Neuronal stem cell (in vitro differentiated cells): ENCODE measurements around the gene ALG1L2.
A peak's percentile ranks its signal among the peaks of the same experiment; 100 is the strongest.
"Not testable (repeated sequence)": the region's sequence is repeated elsewhere in the genome, so short reads cannot be mapped to it uniquely, and the experiment has no call there.

Experiments
- DNase-seq: peaks from one replicate; pipeline ENCODE4 v3.0.0-alpha.2; 2013; ENCODE audit warnings: low spot score
- H2AFZ ChIP-seq: one replicate; pipeline ENCODE4 v1.6.1; 2013; ENCODE audit warnings: mild to moderate bottlenecking, low read length, inconsistent platforms
- H2AK5ac ChIP-seq: 2 replicates; pipeline ENCODE4 v1.6.1; 2013; ENCODE audit warnings: low read depth, mild to moderate bottlenecking, inconsistent platforms, low read length, moderate library complexity, mixed read lengths
- H2BK120ac ChIP-seq: 2 replicates; pipeline ENCODE4 v1.6.1; 2013; ENCODE audit warnings: low read depth, mild to moderate bottlenecking, inconsistent platforms, low read length, moderate library complexity, mixed read lengths
- H2BK12ac ChIP-seq: one replicate; pipeline ENCODE4 v1.6.1; 2013; ENCODE audit warnings: low read length, inconsistent platforms
- H2BK15ac ChIP-seq: 2 replicates; pipeline ENCODE4 v1.6.1; 2013; ENCODE audit warnings: mild to moderate bottlenecking, low read length, inconsistent platforms, mixed read lengths
- H2BK5ac ChIP-seq: one replicate; pipeline ENCODE4 v1.6.1; 2013; ENCODE audit warnings: inconsistent platforms, mild to moderate bottlenecking, low read length, moderate library complexity
- H3K14ac ChIP-seq: one replicate; pipeline ENCODE4 v1.6.1; 2013; ENCODE audit warnings: low read length, inconsistent platforms
- H3K18ac ChIP-seq: 2 replicates; pipeline ENCODE4 v1.6.1; 2013; ENCODE audit warnings: low read length, inconsistent platforms
- H3K23ac ChIP-seq: 2 replicates; pipeline ENCODE4 v1.6.1; 2013; ENCODE audit warnings: low read depth, mild to moderate bottlenecking, mixed read lengths, low read length, inconsistent platforms; ENCODE audit not compliant: poor library complexity
- H3K27ac ChIP-seq: replicated peaks from 3 replicates; pipeline ENCODE4 v1.5.1; 2013; ENCODE audit warnings: low read length, inconsistent platforms
- H3K27me3 ChIP-seq, 3 experiments: 2 replicates each; pipeline ENCODE4 v1.6.1; 2013; ENCODE audit warnings: low read length in 3 of 3, mild to moderate bottlenecking in 2 of 3, inconsistent platforms in 1 of 3, low read depth in 1 of 3, mixed read lengths in 1 of 3, moderate library complexity in 1 of 3; ENCODE audit not compliant: control insufficient read depth in 3 of 3, insufficient read depth in 3 of 3
- H3K36me3 ChIP-seq, 2 donors: replicated peaks in 1 of 2; 2 replicates each; pipeline ENCODE4 v1.6.1; 2013; ENCODE audit warnings: low read length in 2 of 2; ENCODE audit not compliant: control insufficient read depth in 2 of 2, insufficient read depth in 2 of 2
- H3K4ac ChIP-seq: 2 replicates; pipeline ENCODE4 v1.6.1; 2013; ENCODE audit warnings: inconsistent platforms, mild to moderate bottlenecking, low read length, moderate library complexity
- H3K4me1 ChIP-seq, 2 donors: 1 replicate in 1 of 2; 2 replicates in 1 of 2; pipeline ENCODE4 v1.6.1; 2013; ENCODE audit warnings: low read length in 2 of 2, low read depth in 1 of 2; ENCODE audit not compliant: control insufficient read depth in 2 of 2, insufficient read depth in 1 of 2
- H3K4me2 ChIP-seq: one replicate; pipeline ENCODE4 v1.6.1; 2013; ENCODE audit warnings: mild to moderate bottlenecking, low read length, inconsistent platforms; ENCODE audit not compliant: insufficient read depth, poor library complexity, severe bottlenecking
- H3K4me3 ChIP-seq, 2 donors: 2 replicates each; pipeline ENCODE4 v1.5.1; 2013; ENCODE audit warnings: low read length in 2 of 2, mild to moderate bottlenecking in 2 of 2, inconsistent platforms in 1 of 2, moderate library complexity in 1 of 2
- H3K79me1 ChIP-seq: one replicate; pipeline ENCODE4 v1.6.1; 2013; ENCODE audit warnings: low read depth, mild to moderate bottlenecking, inconsistent platforms, low read length, moderate library complexity
- H3K9ac ChIP-seq: one replicate; pipeline ENCODE4 v1.6.1; 2013; ENCODE audit warnings: mild to moderate bottlenecking, low read depth, low read length, inconsistent platforms; ENCODE audit not compliant: poor library complexity
- H3K9me3 ChIP-seq, 2 donors: replicated peaks in 1 of 2; 2 replicates each; pipeline versions ENCODE3 to v1.6.1; 2013; ENCODE audit warnings: low read length in 2 of 2, mild to moderate bottlenecking in 2 of 2, inconsistent platforms in 1 of 2, low read depth in 1 of 2, mixed read lengths in 1 of 2, moderate library complexity in 1 of 2; ENCODE audit not compliant: control insufficient read depth in 2 of 2, insufficient read depth in 1 of 2
- H4K8ac ChIP-seq: one replicate; pipeline ENCODE4 v1.6.1; 2013; ENCODE audit warnings: low read depth, mild to moderate bottlenecking, inconsistent platforms, low read length, moderate library complexity
- H4K91ac ChIP-seq: one replicate; pipeline ENCODE4 v1.6.1; 2013; ENCODE audit warnings: low read length, low read depth, mild to moderate bottlenecking, inconsistent platforms; ENCODE audit not compliant: poor library complexity
- WGBS, 2 donors: extraction: QIAGEN DNeasy Blood & Tissue Kit; methylation state at CpG; one replicate each; pipeline ENCODE4 v1.1.7; 2013; ENCODE audit warnings: missing lambda C conversion rate in 2 of 2, mixed read lengths in 1 of 2; ENCODE audit not compliant: insufficient read length in 2 of 2, insufficient replicate concordance in 1 of 2; ENCODE audit errors: extremely low coverage in 2 of 2; 5-methylcytosine and 5-hydroxymethylcytosine counted together

ALG1L2 gene

DNA sequence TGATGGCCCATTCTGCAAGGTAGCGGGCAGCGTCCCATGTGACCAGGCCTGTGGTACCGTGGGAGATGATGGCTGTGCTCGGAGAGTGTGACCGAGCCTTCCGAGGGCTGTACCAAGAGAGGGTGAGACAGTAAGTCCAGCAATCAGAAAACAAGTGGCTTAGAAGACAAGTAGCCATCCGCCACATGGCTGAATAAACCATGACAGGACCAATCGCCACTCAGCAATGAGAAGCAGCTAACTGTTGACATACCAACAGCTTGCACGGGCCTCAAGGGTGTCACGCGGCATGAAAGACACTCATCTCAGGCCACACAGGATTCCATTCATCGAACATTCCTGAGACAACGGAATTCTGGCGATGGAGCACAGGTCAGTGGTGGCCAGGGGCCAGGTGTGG, 22.6 kb downstream of the ALG1L2 start:
- WGBS, 2 donors: no CpG with 5 or more reads among the region's 14 CpGs
- not testable (repeated sequence) for H3K36me3 ChIP-seq, H4K8ac ChIP-seq, DNase-seq, H3K4me1 ChIP-seq, H2BK12ac ChIP-seq, H4K91ac ChIP-seq, H3K4me3 ChIP-seq, H3K14ac ChIP-seq, H3K23ac ChIP-seq, H3K9me3 ChIP-seq, H3K9ac ChIP-seq, H2BK5ac ChIP-seq, H2AFZ ChIP-seq, H3K79me1 ChIP-seq, H3K27ac ChIP-seq, H3K4me2 ChIP-seq, H3K4ac ChIP-seq, H2BK15ac ChIP-seq, H2AK5ac ChIP-seq, H3K18ac ChIP-seq, H3K27me3 ChIP-seq, H2BK120ac ChIP-seq

DNA sequence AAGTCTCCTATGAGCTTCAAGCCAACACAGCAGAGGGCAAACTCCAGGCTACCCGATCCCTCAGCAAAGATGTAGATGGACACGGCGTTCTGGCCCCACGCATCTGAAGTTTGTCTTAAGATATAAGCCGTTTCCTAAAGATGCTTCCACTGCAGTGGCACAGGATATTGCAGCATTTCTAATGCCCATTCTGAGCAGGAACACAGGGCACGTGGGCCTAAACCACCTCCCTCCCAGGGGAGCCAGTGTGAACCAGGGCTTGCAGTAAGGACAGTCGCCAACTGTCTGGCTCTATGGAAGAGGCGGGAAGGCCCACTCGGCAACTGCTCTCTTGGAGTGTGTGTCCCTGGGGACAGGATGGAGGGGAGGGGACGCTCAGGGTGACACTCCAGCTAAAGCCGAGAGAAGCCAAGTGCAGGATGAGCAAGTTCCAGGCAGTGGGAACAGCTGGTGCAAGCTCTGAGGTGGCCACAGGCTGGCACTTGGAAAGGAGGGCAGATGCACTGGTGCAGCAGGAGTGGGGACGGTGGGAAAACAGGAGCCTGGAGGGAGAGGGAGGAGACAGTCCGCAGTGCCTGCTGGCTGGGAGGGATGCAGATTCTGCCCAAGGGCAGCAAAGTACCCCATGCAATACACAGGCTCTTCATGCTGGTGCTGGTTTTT, 25.8 kb downstream of the ALG1L2 start:
- not testable (repeated sequence) for H2AFZ ChIP-seq, H3K27ac ChIP-seq
- WGBS, 2 donors: no CpG with 5 or more reads among the region's 13 CpGs

DNA sequence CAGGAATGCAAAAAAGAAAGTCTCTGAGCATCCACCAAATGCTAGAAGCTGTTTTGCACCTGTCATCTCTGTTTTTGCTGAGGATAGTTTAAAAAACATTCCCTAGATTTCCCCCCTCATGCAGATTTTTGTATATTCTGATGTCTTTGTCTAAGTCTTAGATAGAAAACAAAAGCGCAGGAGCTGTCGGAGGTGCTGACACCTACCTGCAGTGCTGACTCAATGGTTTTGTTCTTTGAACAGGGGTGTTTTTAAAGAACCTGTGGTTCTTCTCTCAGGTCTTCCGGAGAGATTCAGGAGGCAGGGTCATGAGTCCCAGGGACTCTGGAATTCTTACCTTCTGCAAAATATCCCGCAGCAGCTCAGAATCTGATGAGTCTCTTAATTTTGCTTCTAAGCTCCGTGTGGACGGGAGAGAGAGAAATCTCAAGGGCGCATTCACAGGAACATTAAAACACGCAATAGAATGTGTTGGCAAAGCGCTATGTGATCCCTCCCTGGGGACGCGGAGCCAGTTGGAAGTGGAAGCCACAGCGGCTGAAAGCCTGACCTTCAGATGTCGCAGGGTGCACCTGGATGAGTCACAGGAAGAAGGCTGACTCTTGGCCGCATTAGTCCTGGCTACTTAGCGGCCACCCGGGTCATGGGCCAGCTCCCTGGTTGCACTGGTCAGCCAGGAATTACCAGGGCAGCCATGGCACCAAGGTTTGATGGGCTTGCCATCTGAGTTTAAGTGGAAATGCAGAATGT, 27.4 kb downstream of the ALG1L2 start:
- H3K4me2 ChIP-seq, H3K79me1 ChIP-seq, H4K8ac ChIP-seq, H4K91ac ChIP-seq, H2BK120ac ChIP-seq, H3K18ac ChIP-seq, H2AFZ ChIP-seq, H3K4me3 ChIP-seq, H3K9me3 ChIP-seq, H3K36me3 ChIP-seq, H3K14ac ChIP-seq, H3K27ac ChIP-seq, H3K23ac ChIP-seq, H2BK12ac ChIP-seq, DNase-seq, H3K4me1 ChIP-seq, H3K27me3 ChIP-seq, H3K9ac ChIP-seq, H2BK15ac ChIP-seq, H2AK5ac ChIP-seq, H3K4ac ChIP-seq, H2BK5ac ChIP-seq: not testable (repeated sequence)
- WGBS, 2 donors: no CpG with 5 or more reads among the region's 16 CpGs

More for the DNA sequence above, 25.8 kb downstream of the ALG1L2 start:
- not testable (repeated sequence) for H3K4me1 ChIP-seq, H3K14ac ChIP-seq, H4K91ac ChIP-seq, H3K79me1 ChIP-seq, H2BK120ac ChIP-seq, H3K36me3 ChIP-seq, H3K23ac ChIP-seq, H3K18ac ChIP-seq, H3K4me3 ChIP-seq, H2BK5ac ChIP-seq, H3K4me2 ChIP-seq, H2BK15ac ChIP-seq, H4K8ac ChIP-seq, DNase-seq, H2AK5ac ChIP-seq, H3K9ac ChIP-seq, H2BK12ac ChIP-seq, H3K9me3 ChIP-seq, H3K4ac ChIP-seq, H3K27me3 ChIP-seq

DNA sequence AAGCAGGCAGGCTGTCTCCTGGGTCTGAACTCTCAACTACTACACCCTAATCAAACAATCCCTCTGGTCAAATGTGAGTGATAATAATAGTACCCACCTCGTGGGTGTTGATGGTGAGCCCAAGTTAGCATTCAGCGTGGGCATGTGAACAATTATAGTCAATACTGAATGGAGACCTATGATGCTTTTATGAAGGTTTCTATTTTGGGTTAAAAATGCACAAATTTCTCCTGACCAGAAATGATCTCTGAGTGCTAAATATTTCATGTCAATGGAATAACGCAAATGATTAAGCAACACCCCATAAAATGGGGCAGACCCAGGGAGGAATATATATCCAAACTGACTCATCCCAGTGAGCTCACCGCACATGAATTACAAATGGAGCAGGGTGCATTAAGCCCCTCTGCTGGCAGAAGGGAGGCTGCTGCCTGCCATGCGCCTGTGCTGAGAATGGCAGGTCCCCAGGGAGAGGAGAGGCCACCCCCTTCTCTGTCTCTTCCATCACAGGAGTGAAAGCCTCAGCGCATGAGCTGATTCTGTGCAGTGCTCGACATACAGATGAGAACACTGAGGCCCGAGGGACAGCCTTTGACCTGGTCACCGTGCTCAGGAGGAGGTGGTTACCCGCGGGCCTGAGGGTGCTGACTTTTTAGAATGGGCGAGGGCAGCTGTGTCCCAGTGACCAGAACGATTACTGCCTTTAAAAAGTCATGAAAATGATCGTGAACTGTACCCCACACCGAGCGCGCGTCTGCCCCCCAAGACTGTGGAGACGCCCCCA, 28.9 kb downstream of the ALG1L2 start:
- WGBS, 2 donors: no CpG with 5 or more reads among the region's 19 CpGs
- H3K9ac ChIP-seq: peak overlapping the region; percentile 91
- H3K23ac ChIP-seq: peak overlapping the region; percentile 65
- peak overlapping the region; percentile 97 for H2AFZ ChIP-seq
- DNase-seq: peak; percentile 18
- H3K4ac ChIP-seq, H3K27ac ChIP-seq, H3K27me3 ChIP-seq, H2BK15ac ChIP-seq, H3K14ac ChIP-seq, H3K36me3 ChIP-seq, H2BK120ac ChIP-seq, H2BK5ac ChIP-seq, H4K8ac ChIP-seq, H3K79me1 ChIP-seq, H2BK12ac ChIP-seq, H3K4me1 ChIP-seq, H3K9me3 ChIP-seq, H2AK5ac ChIP-seq, H4K91ac ChIP-seq: not testable (repeated sequence)
- peak overlapping the region; percentile 51 for H3K4me2 ChIP-seq
- H3K4me3 ChIP-seq: peak overlapping the region; percentile 57 to 92
- peak overlapping the region; percentile 80 for H3K18ac ChIP-seq
